Hepatocyte (in vitro differentiated cells): ENCODE results near the gene CLCN7.

ENCODE experiments used
- EZH2 ChIP-seq: fragments of 200-600 bp; sonication (generic); IDR thresholded peaks from 2 replicates; pipeline ENCODE4 v1.6.1; 2016; ENCODE audit warnings: antibody characterized with exemption, mild to moderate bottlenecking, borderline replicate concordance
- EZH2phosphoT487 ChIP-seq: fragments of 200-600 bp; sonication (generic); IDR thresholded peaks from one replicate; pipeline ENCODE4 v1.6.1; 2018; ENCODE audit warnings: antibody characterized with exemption, mild to moderate bottlenecking, low read depth, moderate library complexity; ENCODE audit not compliant: unreplicated experiment, severe bottlenecking
- TF ChIP-seq, protein P1 (sequence below): fragments of 200-600 bp; sonication (generic); IDR thresholded peaks from 2 replicates; pipeline ENCODE4 v1.5.1; 2016; ENCODE audit warnings: antibody characterized with exemption, mild to moderate bottlenecking; ENCODE audit not compliant: poor library complexity

GRCh38 chr16:1466968-1467521 lies 7.8 kb downstream of the CLCN7 start:
- TF ChIP-seq, protein P1, sequence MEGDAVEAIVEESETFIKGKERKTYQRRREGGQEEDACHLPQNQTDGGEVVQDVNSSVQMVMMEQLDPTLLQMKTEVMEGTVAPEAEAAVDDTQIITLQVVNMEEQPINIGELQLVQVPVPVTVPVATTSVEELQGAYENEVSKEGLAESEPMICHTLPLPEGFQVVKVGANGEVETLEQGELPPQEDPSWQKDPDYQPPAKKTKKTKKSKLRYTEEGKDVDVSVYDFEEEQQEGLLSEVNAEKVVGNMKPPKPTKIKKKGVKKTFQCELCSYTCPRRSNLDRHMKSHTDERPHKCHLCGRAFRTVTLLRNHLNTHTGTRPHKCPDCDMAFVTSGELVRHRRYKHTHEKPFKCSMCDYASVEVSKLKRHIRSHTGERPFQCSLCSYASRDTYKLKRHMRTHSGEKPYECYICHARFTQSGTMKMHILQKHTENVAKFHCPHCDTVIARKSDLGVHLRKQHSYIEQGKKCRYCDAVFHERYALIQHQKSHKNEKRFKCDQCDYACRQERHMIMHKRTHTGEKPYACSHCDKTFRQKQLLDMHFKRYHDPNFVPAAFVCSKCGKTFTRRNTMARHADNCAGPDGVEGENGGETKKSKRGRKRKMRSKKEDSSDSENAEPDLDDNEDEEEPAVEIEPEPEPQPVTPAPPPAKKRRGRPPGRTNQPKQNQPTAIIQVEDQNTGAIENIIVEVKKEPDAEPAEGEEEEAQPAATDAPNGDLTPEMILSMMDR, result no peak
- no peak for TF ChIP-seq EZH2phosphoT487
- no peak for TF ChIP-seq EZH2
